ENCODE measurements around the gene COL1A2.

DNA sequence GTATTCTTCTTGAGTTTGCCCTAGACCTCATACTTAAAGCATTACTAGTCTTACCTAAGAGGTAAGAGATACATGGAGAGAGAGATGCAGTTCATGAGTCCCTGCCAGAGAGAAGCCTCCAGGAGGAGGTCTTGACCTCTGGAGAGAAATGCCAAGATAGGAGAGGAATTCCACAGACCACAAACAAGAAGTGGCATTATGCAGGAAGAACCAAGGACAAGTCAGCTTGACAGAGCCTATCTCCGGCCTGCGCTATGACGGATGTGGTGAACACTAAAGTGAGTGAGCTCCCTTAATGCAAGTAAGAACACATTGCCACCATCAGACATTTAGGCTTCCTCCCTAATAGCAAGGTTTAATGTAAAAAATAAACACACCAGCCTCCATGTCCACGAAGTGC is 27.9 kb upstream of the COL1A2 start:
- TF ChIP-seq, protein P1, sequence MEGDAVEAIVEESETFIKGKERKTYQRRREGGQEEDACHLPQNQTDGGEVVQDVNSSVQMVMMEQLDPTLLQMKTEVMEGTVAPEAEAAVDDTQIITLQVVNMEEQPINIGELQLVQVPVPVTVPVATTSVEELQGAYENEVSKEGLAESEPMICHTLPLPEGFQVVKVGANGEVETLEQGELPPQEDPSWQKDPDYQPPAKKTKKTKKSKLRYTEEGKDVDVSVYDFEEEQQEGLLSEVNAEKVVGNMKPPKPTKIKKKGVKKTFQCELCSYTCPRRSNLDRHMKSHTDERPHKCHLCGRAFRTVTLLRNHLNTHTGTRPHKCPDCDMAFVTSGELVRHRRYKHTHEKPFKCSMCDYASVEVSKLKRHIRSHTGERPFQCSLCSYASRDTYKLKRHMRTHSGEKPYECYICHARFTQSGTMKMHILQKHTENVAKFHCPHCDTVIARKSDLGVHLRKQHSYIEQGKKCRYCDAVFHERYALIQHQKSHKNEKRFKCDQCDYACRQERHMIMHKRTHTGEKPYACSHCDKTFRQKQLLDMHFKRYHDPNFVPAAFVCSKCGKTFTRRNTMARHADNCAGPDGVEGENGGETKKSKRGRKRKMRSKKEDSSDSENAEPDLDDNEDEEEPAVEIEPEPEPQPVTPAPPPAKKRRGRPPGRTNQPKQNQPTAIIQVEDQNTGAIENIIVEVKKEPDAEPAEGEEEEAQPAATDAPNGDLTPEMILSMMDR (conservative IDR thresholded peaks at IDR 0.05 in 1 of 2, IDR thresholded peaks at IDR 0.05 in 1 of 2; ENCODE audit: low read depth in 1 of 2, low read length in 2 of 2), result no peak
- TF ChIP-seq EZH2 (IDR thresholded peaks at IDR 0.05; ENCODE audit: low read length, missing control alignments), result no peak

All from fibroblast of lung (primary cell).